ENCODE measurements around the gene PPA1. TPM values are rescaled to one million over a fixed set of nuclear protein-coding genes. Genes with fewer than 3 reads are reported as not detected.

Gene PPA1
- total and polyA plus RNA-seq, 5 donors from 2014 or later, result 54.3 to 232 (median 143) TPM

Other genes starting within 250 kb of the PPA1 start
- 2.4 TPM for gene MACROH2A2, start 180.6 kb downstream of the PPA1 start, total RNA-seq
- 1 to 10 TPM; 3.2 to 4.1 (median 3.5) TPM for gene MACROH2A2, start 180.6 kb downstream of the PPA1 start, polyA plus RNA-seq
- gene AIFM2, start 100.6 kb downstream of the PPA1 start, total RNA-seq, result 5.5 TPM
- 1 to 10 TPM; 2.0 to 2.4 (median 2.2) TPM for gene AIFM2, start 100.6 kb downstream of the PPA1 start, polyA plus RNA-seq
- 15.2 TPM for gene TYSND1, start 86.7 kb downstream of the PPA1 start, total RNA-seq
- 10 to 100 TPM; 15.0 to 28.1 (median 20.3) TPM for gene TYSND1, start 86.7 kb downstream of the PPA1 start, polyA plus RNA-seq
- 108 TPM for gene SAR1A, start 62.9 kb downstream of the PPA1 start, total RNA-seq
- gene SAR1A, start 62.9 kb downstream of the PPA1 start, polyA plus RNA-seq, result 10 to 100 TPM; 14.5 to 46.4 (median 31.1) TPM
- not detected for gene NPFFR1, start 50.6 kb upstream of the PPA1 start, total RNA-seq
- not detected for gene NPFFR1, start 50.6 kb upstream of the PPA1 start, polyA plus RNA-seq
- 2.3 TPM for gene LRRC20, start 149.2 kb upstream of the PPA1 start, total RNA-seq
- 1 to 10 TPM in 3 of 4 donors, under 1 TPM in 1; 0.93 to 3.1 (median 1.8) TPM for gene LRRC20, start 149.2 kb upstream of the PPA1 start, polyA plus RNA-seq
- gene EIF4EBP2, start 170.7 kb upstream of the PPA1 start, total RNA-seq, result 53.1 TPM
- 10 to 100 TPM; 77.3 to 86.4 (median 85.1) TPM for gene EIF4EBP2, start 170.7 kb upstream of the PPA1 start, polyA plus RNA-seq
- not detected for gene NODAL, start 208.3 kb upstream of the PPA1 start, total RNA-seq
- under 1 TPM in 3 of 4 donors, not detected in 1; 0.09 to 0.22 (median 0.17) TPM for gene NODAL, start 208.3 kb upstream of the PPA1 start, polyA plus RNA-seq
- not detected for gene PALD1, start 245.3 kb upstream of the PPA1 start, total RNA-seq
- not detected for gene PALD1, start 245.3 kb upstream of the PPA1 start, polyA plus RNA-seq